ENCODE measurements around the gene PLCB2. TPM values are rescaled to one million over a fixed set of nuclear protein-coding genes. Genes with fewer than 3 reads are reported as not detected.

PLCB2 gene
- total RNA-seq, 1 experiment from 2014 or later = 1.7 TPM

DNA sequence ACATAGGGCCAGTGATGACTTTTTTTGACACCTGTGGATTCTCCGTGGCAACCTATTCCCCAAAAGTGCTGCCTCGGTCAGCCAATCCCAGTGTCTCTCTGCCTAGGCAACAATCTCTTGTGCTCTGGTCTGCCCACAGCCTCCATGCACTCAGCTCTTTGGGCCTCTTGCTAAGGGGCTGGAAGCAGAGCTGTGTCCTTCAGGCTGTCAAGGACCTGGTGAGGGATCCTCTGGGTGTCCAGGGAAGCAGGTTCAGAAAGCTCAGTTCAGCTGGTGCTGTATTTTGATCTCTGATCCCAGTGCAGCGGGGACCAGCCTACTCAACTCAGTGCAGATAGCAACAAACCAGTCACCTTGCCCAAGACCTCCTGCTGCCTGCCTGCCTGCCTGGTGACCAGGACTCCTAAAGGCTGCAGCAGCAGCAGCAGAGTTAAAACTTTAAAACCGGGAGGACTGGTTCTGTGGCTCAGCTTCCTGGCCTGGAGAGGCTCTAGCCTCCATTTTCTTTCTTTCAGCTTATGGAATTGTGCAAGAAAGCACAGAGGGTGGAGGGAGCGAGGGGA is 62.7 kb downstream of the PLCB2 start:
- ATAC-seq (no peak), DNase-seq (ENCODE audit: low read depth, low spot score) (no peak)
- ChIA-PET CTCF (interaction anchor here (0.8 to 1.2 kb wide), 2 partner anchors 9 to 228 kb away, joined by 3 to 4 read pairs; no protein-coding TSS in a partner anchor), POLR2A (interaction anchor here (0.5 to 1.1 kb wide), 3 partner anchors 34 to 89 kb away, joined by 3 to 4 read pairs (median 4); no protein-coding TSS in a partner anchor)
- no TSS peak for BruUV-seq (replicated peaks)
- Histone ChIP-seq H3K4me3 (ENCODE audit: low read depth in 2 of 2, low read length in 2 of 2) (no peak overlapping the region), H3K9me3 (ENCODE audit: control insufficient read depth, insufficient read depth, low read depth, low read length) (no peaks in the 10 kb centered on the region), H3K27ac (ENCODE audit: low read length) (no peak overlapping the region), H3K36me3 (ENCODE audit: control insufficient read depth, insufficient read depth, low read length) (no peaks in the 10 kb centered on the region), H3K4me1 (ENCODE audit: control insufficient read depth, insufficient read depth, low read length) (peaks cover 13% of the 10 kb centered on the region), H3K27me3 (ENCODE audit: control insufficient read depth, insufficient read depth, low read length) (no peaks in the 10 kb centered on the region; the same call in 1 of the 2 replicates)
- in situ Hi-C loops (cut with HindIII; ENCODE audit: low pct_unique_long_range_greater_than_20kb, low sequenced_read_pairs) (no loop called here), intact Hi-C loops (cut with micrococcal nuclease; ENCODE audit: unreplicated experiment) (no loop called here)
- no peak for TF ChIP-seq POLR2AphosphoS5 (IDR thresholded peaks at IDR 0.05; ENCODE audit: low read depth, low read length)
- no peak for TF ChIP-seq TCF7L2 (IDR thresholded peaks at IDR 0.05; ENCODE audit: low read depth, low read length)
- TF ChIP-seq, protein P1, sequence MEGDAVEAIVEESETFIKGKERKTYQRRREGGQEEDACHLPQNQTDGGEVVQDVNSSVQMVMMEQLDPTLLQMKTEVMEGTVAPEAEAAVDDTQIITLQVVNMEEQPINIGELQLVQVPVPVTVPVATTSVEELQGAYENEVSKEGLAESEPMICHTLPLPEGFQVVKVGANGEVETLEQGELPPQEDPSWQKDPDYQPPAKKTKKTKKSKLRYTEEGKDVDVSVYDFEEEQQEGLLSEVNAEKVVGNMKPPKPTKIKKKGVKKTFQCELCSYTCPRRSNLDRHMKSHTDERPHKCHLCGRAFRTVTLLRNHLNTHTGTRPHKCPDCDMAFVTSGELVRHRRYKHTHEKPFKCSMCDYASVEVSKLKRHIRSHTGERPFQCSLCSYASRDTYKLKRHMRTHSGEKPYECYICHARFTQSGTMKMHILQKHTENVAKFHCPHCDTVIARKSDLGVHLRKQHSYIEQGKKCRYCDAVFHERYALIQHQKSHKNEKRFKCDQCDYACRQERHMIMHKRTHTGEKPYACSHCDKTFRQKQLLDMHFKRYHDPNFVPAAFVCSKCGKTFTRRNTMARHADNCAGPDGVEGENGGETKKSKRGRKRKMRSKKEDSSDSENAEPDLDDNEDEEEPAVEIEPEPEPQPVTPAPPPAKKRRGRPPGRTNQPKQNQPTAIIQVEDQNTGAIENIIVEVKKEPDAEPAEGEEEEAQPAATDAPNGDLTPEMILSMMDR (IDR thresholded peaks at IDR 0.05) = no peak
- no peak for TF ChIP-seq SIN3A (IDR thresholded peaks at IDR 0.05; ENCODE audit: borderline replicate concordance, insufficient read depth, low read depth, low read length)
- no peak for TF ChIP-seq REST (IDR thresholded peaks at IDR 0.05; ENCODE audit: insufficient read depth in 1 of 2, low read depth in 2 of 2, low read length in 1 of 2)

DNA sequence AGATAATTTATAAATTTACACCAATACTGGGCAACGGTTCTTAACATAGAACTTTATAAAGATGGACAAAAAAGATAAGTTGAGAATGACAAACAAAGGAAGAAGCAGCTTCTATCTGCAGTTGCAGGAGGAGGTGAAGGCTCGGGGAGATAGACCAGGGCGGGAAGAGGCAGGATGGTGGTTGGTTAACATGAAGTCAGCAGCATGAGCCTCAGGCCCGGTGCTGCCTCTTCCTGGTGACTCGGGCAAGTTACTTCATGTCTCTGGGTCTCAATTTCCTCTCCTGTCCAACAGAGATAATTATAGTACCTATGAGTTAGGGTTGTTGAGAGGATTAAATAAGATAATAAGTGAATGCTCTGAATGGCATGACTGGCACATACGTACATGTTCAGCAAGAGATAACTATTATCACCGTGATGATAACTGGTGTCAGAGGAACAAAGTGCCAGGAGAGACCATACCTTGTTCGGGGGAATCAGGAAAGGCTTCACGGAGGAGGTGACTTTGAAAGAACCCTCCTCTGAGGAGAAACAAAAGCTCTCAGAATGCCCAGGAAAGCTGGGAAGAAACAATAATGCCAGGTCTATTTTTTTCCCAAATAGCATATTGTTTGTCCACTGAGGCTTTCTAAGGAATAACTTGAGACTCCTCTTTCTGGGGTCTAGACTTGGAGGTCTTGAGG is 64.5 kb downstream of the PLCB2 start:
- TF ChIP-seq TCF7L2 (IDR thresholded peaks at IDR 0.05; ENCODE audit: low read depth, low read length) (no peak), REST (IDR thresholded peaks at IDR 0.05; ENCODE audit: insufficient read depth in 1 of 2, low read depth in 2 of 2, low read length in 1 of 2) (no peak), POLR2AphosphoS5 (IDR thresholded peaks at IDR 0.05; ENCODE audit: low read depth, low read length) (no peak), SIN3A (IDR thresholded peaks at IDR 0.05; ENCODE audit: borderline replicate concordance, insufficient read depth, low read depth, low read length) (no peak)
- TF ChIP-seq, protein P1 (IDR thresholded peaks at IDR 0.05) = no peak

More for the DNA sequence above, 64.5 kb downstream of the PLCB2 start:
- BruUV-seq (replicated peaks) = no TSS peak
- CTCF ChIA-PET = no interaction called here
- Histone ChIP-seq H3K4me3 (ENCODE audit: low read depth in 2 of 2, low read length in 2 of 2) (no peak overlapping the region), H3K27me3 (ENCODE audit: control insufficient read depth, insufficient read depth, low read length) (no peaks in the 10 kb centered on the region), H3K4me1 (ENCODE audit: control insufficient read depth, insufficient read depth, low read length) (peaks cover 16% of the 10 kb centered on the region), H3K9me3 (ENCODE audit: control insufficient read depth, insufficient read depth, low read depth, low read length) (no peaks in the 10 kb centered on the region), H3K36me3 (ENCODE audit: control insufficient read depth, insufficient read depth, low read length) (no peaks in the 10 kb centered on the region), H3K27ac (ENCODE audit: low read length) (no peak overlapping the region)
- intact Hi-C loops (cut with micrococcal nuclease; ENCODE audit: unreplicated experiment) = no loop called here
- POLR2A ChIA-PET = no interaction called here
- ATAC-seq (no peak), DNase-seq (ENCODE audit: low read depth, low spot score) (no peak)
- in situ Hi-C loops (cut with HindIII; ENCODE audit: low pct_unique_long_range_greater_than_20kb, low sequenced_read_pairs) = no loop called here

Data from Panc1 (cell line).